Body of pancreas (tissue), 4 donors: ENCODE data around the gene NEK11.

Source experiments
- POLR2A ChIP-seq, 3 donors: fragments of 450-650 bp; IDR thresholded peaks; one replicate each; pipeline ENCODE4 v1.6.1; 2016; ENCODE audit warnings: antibody characterized with exemption in 3 of 3, mild to moderate bottlenecking in 2 of 3
- TF ChIP-seq, protein P1 (sequence below), 7 experiments: fragments of 450-650 bp in 4 of 7; fragments of 200-600 bp in 3 of 7; sonication (generic) in 3 of 7; IDR thresholded peaks; one replicate each; pipeline ENCODE4 v1.5.1; 2016 to 2019; ENCODE audit warnings: antibody characterized with exemption in 7 of 7

DNA sequence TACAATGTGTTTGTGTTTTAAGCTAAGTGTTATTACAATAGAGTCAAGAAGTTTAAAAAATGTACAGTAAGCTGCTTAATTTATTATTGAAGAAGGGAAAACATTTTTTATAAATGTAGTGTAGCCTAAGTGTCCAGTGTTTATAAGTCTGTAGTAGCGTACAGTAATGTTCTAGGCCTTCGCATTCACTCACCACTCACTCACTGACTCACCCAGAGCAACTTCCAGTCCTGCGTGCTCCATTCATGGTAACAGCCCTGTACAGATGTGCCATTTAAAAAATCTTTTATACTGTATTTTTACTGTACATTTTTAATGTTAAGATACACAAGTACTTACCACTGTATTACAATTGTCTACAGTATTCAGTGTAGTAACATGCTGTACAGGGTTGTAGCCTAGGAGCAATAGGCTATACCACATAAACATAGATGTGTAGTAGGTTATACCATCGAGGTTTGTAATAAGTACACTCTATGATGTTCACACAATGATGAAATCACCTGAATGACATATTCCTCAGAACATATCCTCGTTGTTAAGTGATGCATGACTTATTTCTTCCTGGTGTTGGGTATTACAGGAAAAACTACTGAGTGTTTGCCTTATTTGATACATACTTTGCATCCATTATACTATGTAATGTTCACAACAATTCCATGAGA is 198.3 kb downstream of the NEK11 start:
- TF ChIP-seq, protein P1, sequence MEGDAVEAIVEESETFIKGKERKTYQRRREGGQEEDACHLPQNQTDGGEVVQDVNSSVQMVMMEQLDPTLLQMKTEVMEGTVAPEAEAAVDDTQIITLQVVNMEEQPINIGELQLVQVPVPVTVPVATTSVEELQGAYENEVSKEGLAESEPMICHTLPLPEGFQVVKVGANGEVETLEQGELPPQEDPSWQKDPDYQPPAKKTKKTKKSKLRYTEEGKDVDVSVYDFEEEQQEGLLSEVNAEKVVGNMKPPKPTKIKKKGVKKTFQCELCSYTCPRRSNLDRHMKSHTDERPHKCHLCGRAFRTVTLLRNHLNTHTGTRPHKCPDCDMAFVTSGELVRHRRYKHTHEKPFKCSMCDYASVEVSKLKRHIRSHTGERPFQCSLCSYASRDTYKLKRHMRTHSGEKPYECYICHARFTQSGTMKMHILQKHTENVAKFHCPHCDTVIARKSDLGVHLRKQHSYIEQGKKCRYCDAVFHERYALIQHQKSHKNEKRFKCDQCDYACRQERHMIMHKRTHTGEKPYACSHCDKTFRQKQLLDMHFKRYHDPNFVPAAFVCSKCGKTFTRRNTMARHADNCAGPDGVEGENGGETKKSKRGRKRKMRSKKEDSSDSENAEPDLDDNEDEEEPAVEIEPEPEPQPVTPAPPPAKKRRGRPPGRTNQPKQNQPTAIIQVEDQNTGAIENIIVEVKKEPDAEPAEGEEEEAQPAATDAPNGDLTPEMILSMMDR (IDR thresholded peaks at IDR 0.05), result no peak
- TF ChIP-seq POLR2A (IDR thresholded peaks at IDR 0.05), result no peak
